HG03103 (cell line): ENCODE measurements around the gene PRKCZ.

Experiments used
- ATAC-seq: cut with Tn5 transposase; IDR thresholded peaks from one replicate; pipeline ENCODE4 v1.9.1; 2021; ENCODE audit warnings: low read depth; ENCODE audit not compliant: unreplicated experiment

The PRKCZ gene

GRCh38 chr1:2060072-2060471 lies 9.9 kb downstream of the PRKCZ start:
- no peak for ATAC-seq

GRCh38 chr1:2060535-2060934 lies 10.3 kb downstream of the PRKCZ start:
- ATAC-seq: no peak

GRCh38 chr1:2061065-2061778 lies 11.0 kb downstream of the PRKCZ start:
- no peak for ATAC-seq

GRCh38 chr1:2065699-2066098 lies 15.5 kb downstream of the PRKCZ start:
- no peak for ATAC-seq

GRCh38 chr1:2067393-2067792 lies 17.2 kb downstream of the PRKCZ start:
- ATAC-seq: no peak

- ATAC-seq: no peak
Observed at GRCh38 chr1:2067981-2068380, 17.8 kb downstream of the PRKCZ start.

- no peak for ATAC-seq
Observed at GRCh38 chr1:2068951-2069350, 18.7 kb downstream of the PRKCZ start.

- no peak for ATAC-seq
Observed at GRCh38 chr1:2070016-2070415, 19.8 kb downstream of the PRKCZ start.

GRCh38 chr1:2070800-2071530 lies 20.8 kb downstream of the PRKCZ start:
- no peak for ATAC-seq

GRCh38 chr1:2072109-2072806 lies 22.0 kb downstream of the PRKCZ start:
- ATAC-seq: no peak

GRCh38 chr1:2072891-2073290 lies 22.7 kb downstream of the PRKCZ start:
- no peak for ATAC-seq

- no peak for ATAC-seq
Observed at GRCh38 chr1:2073382-2074230, 23.4 kb downstream of the PRKCZ start.

- no peak for ATAC-seq
Observed at GRCh38 chr1:2074396-2074795, 24.2 kb downstream of the PRKCZ start.

GRCh38 chr1:2074944-2075740 lies 24.9 kb downstream of the PRKCZ start:
- no peak for ATAC-seq

GRCh38 chr1:2076826-2077225 lies 26.6 kb downstream of the PRKCZ start:
- ATAC-seq: no peak

- no peak for ATAC-seq
Observed at GRCh38 chr1:2078170-2078569, 28.0 kb downstream of the PRKCZ start.

GRCh38 chr1:2079396-2080085 lies 29.3 kb downstream of the PRKCZ start:
- ATAC-seq: no peak

GRCh38 chr1:2080140-2080539 lies 29.9 kb downstream of the PRKCZ start:
- ATAC-seq: no peak

GRCh38 chr1:2080884-2081283 lies 30.7 kb downstream of the PRKCZ start:
- no peak for ATAC-seq
